Endothelial cell (in vitro differentiated cells): ENCODE results near the gene KRTAP1-1. TPM values are rescaled to one million over a fixed set of nuclear protein-coding genes. Genes with fewer than 3 reads are reported as not detected.
"Not testable (repeated sequence)": the region's sequence is repeated elsewhere in the genome, so short reads cannot be mapped to it uniquely, and the experiment has no call there.

Experiments
- DNase-seq: peaks from one replicate; pipeline ENCODE4 v3.0.0; 2021; ENCODE audit warnings: low spot score
- H3K27ac Mint-ChIP-seq: one replicate; pipeline ENCODE4 v1.8.0; 2021; ENCODE audit warnings: mixed read lengths, inconsistent platforms; ENCODE audit not compliant: unreplicated experiment
- H3K27me3 Mint-ChIP-seq: one replicate; pipeline ENCODE4 v1.8.0; 2021; ENCODE audit warnings: mild to moderate bottlenecking, moderate library complexity, mixed read lengths, inconsistent platforms; ENCODE audit not compliant: unreplicated experiment
- H3K36me3 Mint-ChIP-seq: one replicate; pipeline ENCODE4 v1.8.0; 2021; ENCODE audit warnings: mild to moderate bottlenecking, low read depth, mixed read lengths, inconsistent platforms; ENCODE audit not compliant: unreplicated experiment
- H3K4me1 Mint-ChIP-seq: one replicate; pipeline ENCODE4 v1.8.0; 2021; ENCODE audit warnings: mild to moderate bottlenecking, mixed read lengths, inconsistent platforms; ENCODE audit not compliant: unreplicated experiment
- H3K4me3 Mint-ChIP-seq: one replicate; pipeline ENCODE4 v1.8.0; 2021; ENCODE audit warnings: mild to moderate bottlenecking, mixed read lengths, inconsistent platforms; ENCODE audit not compliant: unreplicated experiment
- H3K9me3 Mint-ChIP-seq: one replicate; pipeline ENCODE4 v1.8.0; 2021; ENCODE audit warnings: mixed read lengths, inconsistent platforms; ENCODE audit not compliant: unreplicated experiment
- total RNA-seq: library from RNA; stranded (reverse); fragmentation: NEBNext Ultra II Directional; extraction: Animal tissue kit (Norgen Biotek cat#: 25700); gene quantifications from one replicate; pipeline ENCODE4 v1.2.1, GENCODE V29; 2021; ENCODE audit not compliant: unreplicated experiment
- TF ChIP-seq, protein P1 (sequence below): fragments of 200-600 bp; sonication (generic); IDR thresholded peaks from one replicate; pipeline ENCODE4 v1.5.0; 2021; ENCODE audit warnings: antibody characterized with exemption; ENCODE audit not compliant: unreplicated experiment

Gene KRTAP1-1
- total RNA-seq, 1 donor from 2014 or later = not detected

DNA sequence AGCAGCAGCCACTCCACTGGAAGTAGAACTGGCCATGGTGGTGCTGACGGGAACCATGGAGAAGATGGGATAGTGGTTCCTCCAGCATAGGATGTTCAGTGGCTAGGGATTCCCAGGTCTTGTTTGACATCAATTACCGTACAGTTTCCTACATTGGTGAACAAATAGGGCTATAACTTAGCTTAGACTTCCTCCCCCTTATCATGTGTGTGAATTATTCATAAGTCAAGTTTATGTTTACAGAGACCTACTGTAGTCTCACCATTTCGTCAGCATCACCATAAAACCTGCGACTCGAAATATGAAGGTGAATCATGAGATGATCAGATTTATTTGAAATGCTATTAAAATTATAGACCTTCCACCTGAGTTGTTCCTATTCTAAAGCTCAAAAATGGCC lies 17.5 kb upstream of the KRTAP1-1 start:
- H3K9me3 Mint-ChIP-seq = no peaks in the 10 kb centered on the region
- H3K4me1 Mint-ChIP-seq = no peaks in the 10 kb centered on the region
- no peak overlapping the region for H3K27ac Mint-ChIP-seq
- TF ChIP-seq, protein P1, sequence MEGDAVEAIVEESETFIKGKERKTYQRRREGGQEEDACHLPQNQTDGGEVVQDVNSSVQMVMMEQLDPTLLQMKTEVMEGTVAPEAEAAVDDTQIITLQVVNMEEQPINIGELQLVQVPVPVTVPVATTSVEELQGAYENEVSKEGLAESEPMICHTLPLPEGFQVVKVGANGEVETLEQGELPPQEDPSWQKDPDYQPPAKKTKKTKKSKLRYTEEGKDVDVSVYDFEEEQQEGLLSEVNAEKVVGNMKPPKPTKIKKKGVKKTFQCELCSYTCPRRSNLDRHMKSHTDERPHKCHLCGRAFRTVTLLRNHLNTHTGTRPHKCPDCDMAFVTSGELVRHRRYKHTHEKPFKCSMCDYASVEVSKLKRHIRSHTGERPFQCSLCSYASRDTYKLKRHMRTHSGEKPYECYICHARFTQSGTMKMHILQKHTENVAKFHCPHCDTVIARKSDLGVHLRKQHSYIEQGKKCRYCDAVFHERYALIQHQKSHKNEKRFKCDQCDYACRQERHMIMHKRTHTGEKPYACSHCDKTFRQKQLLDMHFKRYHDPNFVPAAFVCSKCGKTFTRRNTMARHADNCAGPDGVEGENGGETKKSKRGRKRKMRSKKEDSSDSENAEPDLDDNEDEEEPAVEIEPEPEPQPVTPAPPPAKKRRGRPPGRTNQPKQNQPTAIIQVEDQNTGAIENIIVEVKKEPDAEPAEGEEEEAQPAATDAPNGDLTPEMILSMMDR = no peak
- DNase-seq = no peak
- H3K27me3 Mint-ChIP-seq = peaks cover 1% of the 10 kb centered on the region
- no peak overlapping the region for H3K4me3 Mint-ChIP-seq
- H3K36me3 Mint-ChIP-seq = no peaks in the 10 kb centered on the region

GRCh38 chr17:41057547-41057946 lies 16.3 kb upstream of the KRTAP1-1 start:
- TF ChIP-seq, protein P1 = no peak
- Mint-ChIP-seq H3K9me3 (no peaks in the 10 kb centered on the region), H3K4me1 (no peaks in the 10 kb centered on the region), H3K27ac (no peak overlapping the region), H3K27me3 (no peaks in the 10 kb centered on the region), H3K4me3 (no peak overlapping the region), H3K36me3 (no peaks in the 10 kb centered on the region)
- DNase-seq = no peak

GRCh38 chr17:41055130-41055529 lies 13.9 kb upstream of the KRTAP1-1 start, which contains the start of gene KRTAP2-2:
Gene KRTAP2-2, minus strand, starts transcription at chr17:41055230. Its CDS starts 19 bp downstream, at chr17:41055211.
- DNase-seq, H3K9me3 Mint-ChIP-seq, H3K4me3 Mint-ChIP-seq, H3K4me1 Mint-ChIP-seq, H3K36me3 Mint-ChIP-seq, H3K27ac Mint-ChIP-seq, H3K27me3 Mint-ChIP-seq: not testable (repeated sequence)

DNA sequence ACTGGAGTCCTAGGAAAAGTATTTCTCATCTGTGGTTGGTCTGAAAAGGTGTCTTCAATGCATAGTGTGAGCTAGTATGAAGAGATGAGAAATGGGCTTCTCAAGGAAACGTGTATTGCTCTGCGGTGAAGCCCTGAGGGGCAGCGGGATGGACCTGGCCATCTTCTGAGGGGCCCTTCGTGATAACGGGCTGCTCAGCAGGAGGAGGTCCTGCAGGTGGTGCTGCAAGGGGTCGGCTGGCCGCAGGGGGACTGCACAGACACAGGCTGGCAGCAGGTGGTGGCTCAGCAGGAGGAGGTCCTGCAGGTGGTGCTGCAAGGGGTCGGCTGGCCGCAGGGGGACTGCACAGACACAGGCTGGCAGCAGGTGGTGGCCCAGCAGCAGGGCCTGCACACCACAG lies 13.3 kb upstream of the KRTAP1-1 start:
- H3K4me1 Mint-ChIP-seq, H3K4me3 Mint-ChIP-seq, H3K36me3 Mint-ChIP-seq, H3K27ac Mint-ChIP-seq, DNase-seq, H3K9me3 Mint-ChIP-seq, H3K27me3 Mint-ChIP-seq: not testable (repeated sequence)

- Mint-ChIP-seq H3K4me3 (no peak overlapping the region), H3K36me3 (no peaks in the 10 kb centered on the region), H3K9me3 (no peaks in the 10 kb centered on the region), H3K27ac (no peak overlapping the region), H3K27me3 (no peaks in the 10 kb centered on the region), H3K4me1 (no peaks in the 10 kb centered on the region)
- no peak for DNase-seq
- TF ChIP-seq, protein P1 = no peak
Measured at GRCh38 chr17:41054025-41054424, 12.8 kb upstream of the KRTAP1-1 start.

GRCh38 chr17:41052566-41052965 lies 11.3 kb upstream of the KRTAP1-1 start:
- TF ChIP-seq, protein P1 = no peak
- DNase-seq = no peak
- Mint-ChIP-seq H3K27me3 (no peaks in the 10 kb centered on the region), H3K4me1 (no peaks in the 10 kb centered on the region), H3K4me3 (no peak overlapping the region), H3K9me3 (no peaks in the 10 kb centered on the region), H3K27ac (no peak overlapping the region), H3K36me3 (no peaks in the 10 kb centered on the region)
